ENCODE measurements around the gene MYL2.

DNA sequence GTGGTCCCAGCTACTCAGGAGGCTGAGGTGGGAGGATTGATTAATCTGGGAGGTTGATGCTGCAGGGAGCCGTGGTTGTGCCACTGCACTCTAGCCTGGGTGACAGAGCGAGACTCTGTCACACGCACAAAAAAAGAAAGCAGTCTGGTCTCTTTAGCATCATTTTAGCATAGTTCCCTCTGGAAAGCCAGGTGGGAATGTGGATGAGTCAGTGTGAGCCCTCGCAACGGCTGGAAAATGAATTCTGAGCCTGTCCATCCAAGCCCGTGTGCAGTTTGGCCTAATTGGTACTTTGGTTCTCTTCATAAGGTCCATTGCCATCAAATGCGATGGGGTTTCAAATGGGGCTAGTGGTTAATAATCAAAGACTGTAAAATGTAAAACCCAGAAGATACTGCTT is 2.4 kb downstream of the MYL2 start:
- TF ChIP-seq, protein P1, sequence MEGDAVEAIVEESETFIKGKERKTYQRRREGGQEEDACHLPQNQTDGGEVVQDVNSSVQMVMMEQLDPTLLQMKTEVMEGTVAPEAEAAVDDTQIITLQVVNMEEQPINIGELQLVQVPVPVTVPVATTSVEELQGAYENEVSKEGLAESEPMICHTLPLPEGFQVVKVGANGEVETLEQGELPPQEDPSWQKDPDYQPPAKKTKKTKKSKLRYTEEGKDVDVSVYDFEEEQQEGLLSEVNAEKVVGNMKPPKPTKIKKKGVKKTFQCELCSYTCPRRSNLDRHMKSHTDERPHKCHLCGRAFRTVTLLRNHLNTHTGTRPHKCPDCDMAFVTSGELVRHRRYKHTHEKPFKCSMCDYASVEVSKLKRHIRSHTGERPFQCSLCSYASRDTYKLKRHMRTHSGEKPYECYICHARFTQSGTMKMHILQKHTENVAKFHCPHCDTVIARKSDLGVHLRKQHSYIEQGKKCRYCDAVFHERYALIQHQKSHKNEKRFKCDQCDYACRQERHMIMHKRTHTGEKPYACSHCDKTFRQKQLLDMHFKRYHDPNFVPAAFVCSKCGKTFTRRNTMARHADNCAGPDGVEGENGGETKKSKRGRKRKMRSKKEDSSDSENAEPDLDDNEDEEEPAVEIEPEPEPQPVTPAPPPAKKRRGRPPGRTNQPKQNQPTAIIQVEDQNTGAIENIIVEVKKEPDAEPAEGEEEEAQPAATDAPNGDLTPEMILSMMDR (IDR thresholded peaks at IDR 0.05): no peak
- TF ChIP-seq GABPB1 (CRISPR knock-in tag; IDR thresholded peaks at IDR 0.05): no peak
- TF ChIP-seq, protein P2, sequence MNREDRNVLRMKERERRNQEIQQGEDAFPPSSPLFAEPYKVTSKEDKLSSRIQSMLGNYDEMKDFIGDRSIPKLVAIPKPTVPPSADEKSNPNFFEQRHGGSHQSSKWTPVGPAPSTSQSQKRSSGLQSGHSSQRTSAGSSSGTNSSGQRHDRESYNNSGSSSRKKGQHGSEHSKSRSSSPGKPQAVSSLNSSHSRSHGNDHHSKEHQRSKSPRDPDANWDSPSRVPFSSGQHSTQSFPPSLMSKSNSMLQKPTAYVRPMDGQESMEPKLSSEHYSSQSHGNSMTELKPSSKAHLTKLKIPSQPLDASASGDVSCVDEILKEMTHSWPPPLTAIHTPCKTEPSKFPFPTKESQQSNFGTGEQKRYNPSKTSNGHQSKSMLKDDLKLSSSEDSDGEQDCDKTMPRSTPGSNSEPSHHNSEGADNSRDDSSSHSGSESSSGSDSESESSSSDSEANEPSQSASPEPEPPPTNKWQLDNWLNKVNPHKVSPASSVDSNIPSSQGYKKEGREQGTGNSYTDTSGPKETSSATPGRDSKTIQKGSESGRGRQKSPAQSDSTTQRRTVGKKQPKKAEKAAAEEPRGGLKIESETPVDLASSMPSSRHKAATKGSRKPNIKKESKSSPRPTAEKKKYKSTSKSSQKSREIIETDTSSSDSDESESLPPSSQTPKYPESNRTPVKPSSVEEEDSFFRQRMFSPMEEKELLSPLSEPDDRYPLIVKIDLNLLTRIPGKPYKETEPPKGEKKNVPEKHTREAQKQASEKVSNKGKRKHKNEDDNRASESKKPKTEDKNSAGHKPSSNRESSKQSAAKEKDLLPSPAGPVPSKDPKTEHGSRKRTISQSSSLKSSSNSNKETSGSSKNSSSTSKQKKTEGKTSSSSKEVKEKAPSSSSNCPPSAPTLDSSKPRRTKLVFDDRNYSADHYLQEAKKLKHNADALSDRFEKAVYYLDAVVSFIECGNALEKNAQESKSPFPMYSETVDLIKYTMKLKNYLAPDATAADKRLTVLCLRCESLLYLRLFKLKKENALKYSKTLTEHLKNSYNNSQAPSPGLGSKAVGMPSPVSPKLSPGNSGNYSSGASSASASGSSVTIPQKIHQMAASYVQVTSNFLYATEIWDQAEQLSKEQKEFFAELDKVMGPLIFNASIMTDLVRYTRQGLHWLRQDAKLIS (CRISPR knock-in tag; IDR thresholded peaks at IDR 0.05; ENCODE audit: borderline replicate concordance): no peak

Measured in WTC11 (cell line).